IgD-negative memory B cell (primary cell): ENCODE measurements around the gene OR9K2. TPM values are rescaled to one million over a fixed set of nuclear protein-coding genes. Genes with fewer than 3 reads are reported as not detected.

ENCODE experiments used
- polyA plus RNA-seq: library from polyadenylated mRNA; unstranded; fragments of 300-500 nt; fragmentation: Illumina TruSeq; gene quantifications from one replicate; pipeline ENCODE4 v1.2.3, GENCODE V29; 2021

Gene OR9K2
- polyA plus RNA-seq, 1 donor from 2014 or later = not detected

Other genes starting within 250 kb of the OR9K2 start
- gene TESPA1, start 141.6 kb upstream of the OR9K2 start, polyA plus RNA-seq = 18.7 TPM
- gene NEUROD4, start 106.4 kb upstream of the OR9K2 start, polyA plus RNA-seq = not detected
- gene OR10A7, start 94.6 kb downstream of the OR9K2 start, polyA plus RNA-seq = not detected
- not detected for gene OR6C74, start 118.2 kb downstream of the OR9K2 start, polyA plus RNA-seq
- not detected for gene OR6C6, start 170.2 kb downstream of the OR9K2 start, polyA plus RNA-seq
- gene OR6C1, start 187.9 kb downstream of the OR9K2 start, polyA plus RNA-seq = not detected
- not detected for gene OR6C3, start 204.3 kb downstream of the OR9K2 start, polyA plus RNA-seq
- gene OR6C75, start 236.6 kb downstream of the OR9K2 start, polyA plus RNA-seq = not detected